HG03342 (cell line): ENCODE results near the gene AIF1L.

Experiments used
- ATAC-seq: cut with Tn5 transposase; IDR thresholded peaks from one replicate; pipeline ENCODE4 v1.9.1; 2021; ENCODE audit warnings: mild to moderate bottlenecking, moderate library complexity; ENCODE audit not compliant: unreplicated experiment

The AIF1L gene

DNA sequence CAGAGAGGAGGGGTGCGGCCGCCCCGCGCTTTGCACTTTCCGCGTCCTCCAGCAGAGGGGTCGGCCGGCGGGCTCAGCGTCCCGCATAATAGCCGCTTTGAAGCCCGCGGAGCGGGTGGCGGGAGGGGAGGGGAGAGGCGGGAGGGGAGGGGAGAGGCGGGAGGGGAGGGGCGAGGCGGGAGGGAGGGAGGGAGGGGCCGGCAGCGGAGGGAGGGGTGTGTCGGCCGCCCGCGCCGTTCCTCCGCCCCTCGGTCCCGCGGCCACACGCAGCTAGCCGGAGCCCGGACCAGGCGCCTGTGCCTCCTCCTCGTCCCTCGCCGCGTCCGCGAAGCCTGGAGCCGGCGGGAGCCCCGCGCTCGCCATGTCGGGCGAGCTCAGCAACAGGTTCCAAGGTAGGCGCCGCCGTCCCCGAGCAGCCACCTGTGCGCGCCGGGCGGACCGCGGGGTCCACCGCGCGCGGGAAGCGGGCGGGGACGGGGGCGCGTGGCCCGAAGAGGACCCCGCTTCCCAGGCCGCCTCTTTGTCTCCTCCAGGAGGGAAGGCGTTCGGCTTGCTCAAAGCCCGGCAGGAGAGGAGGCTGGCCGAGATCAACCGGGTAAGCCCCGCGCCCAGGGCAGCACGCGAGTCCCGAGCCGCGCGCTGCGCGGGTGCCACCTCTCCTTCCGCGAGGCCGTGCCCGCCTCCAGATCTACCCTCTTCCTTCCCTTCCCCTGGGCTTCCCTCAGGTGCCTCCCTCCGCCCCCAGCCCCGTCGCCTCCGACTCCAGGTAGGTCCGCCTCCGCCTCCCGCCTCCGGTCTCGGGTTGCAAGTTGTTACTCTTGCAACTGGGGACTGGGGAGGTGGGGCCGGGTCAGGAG is at the start of gene AIF1L:
TSS of gene AIF1L (plus strand) at position 263 of the 857 bp plus-strand sequence. CDS start at position 362, 99 bp downstream.
- ATAC-seq = no peak

DNA sequence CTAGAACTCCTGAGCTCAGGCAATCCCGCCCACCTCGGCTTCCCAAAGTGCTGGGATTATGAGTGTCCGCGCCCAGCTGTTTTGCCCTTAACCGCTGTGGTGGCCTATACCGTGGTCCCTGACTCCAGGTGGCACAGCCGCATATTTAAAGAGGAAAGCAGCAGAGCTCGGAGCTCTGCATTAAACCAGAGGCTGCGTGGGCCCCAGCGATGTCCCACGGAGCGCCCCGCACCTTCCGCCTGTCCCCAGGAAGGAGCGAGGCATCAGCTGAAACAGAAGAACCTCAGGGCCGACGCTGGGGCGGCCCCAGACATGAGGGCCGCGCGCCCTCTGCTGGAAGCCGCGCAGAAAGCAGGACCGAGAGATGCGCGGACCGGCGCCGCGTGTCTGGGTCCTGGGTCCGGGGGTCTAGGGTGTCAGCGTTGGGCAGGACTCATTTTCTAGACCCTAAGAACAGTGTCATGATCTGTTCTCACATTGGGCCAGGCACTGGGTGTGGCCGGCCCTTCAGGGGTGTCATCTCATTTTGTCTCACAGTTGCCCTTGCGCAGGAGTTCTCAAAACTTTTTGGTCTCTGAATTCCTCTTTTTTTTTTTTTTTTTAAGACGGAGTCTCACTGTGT is 49.6 kb upstream of the AIF1L start:
- ATAC-seq = no peak

DNA sequence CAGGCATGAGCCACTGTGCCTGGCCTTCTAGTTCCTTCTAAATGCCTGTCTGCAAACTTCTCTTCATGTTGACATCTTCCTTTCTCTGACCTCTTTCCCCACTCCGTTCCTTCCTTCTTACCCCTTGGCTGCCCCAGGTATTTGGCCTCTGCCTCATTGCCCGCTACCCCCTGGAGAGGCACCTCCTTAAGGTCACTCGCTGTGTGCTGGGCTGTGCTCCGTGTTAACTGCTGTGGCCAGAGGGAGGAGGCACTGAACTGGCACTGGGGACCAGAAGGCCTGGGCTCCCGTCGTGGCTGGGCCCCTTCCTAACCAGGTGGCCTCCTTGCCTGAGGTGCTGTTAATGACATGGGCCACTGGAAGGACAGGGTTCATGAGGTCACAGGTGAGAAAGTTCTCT is 48.0 kb upstream of the AIF1L start:
- ATAC-seq = no peak

DNA sequence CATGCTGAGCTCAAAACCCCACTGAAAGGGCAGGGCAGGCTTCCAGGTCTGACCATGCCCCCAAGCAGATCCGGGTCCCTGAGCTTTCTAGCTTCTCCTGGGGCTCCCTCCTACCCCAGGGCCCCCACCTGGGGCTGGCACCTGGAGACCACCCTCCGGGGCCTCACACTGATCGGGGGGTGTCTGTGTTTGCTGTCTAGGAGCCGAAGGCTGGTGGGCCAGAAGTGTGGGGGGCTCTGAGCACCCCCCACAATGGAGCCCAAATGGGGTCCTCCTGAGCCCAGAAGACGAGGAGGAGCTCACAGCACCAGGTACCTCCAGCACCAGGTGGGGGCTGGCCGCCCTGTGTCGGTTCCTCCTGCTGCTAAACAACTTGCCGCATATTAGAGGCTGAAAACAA is 47.5 kb upstream of the AIF1L start:
- no peak for ATAC-seq

DNA sequence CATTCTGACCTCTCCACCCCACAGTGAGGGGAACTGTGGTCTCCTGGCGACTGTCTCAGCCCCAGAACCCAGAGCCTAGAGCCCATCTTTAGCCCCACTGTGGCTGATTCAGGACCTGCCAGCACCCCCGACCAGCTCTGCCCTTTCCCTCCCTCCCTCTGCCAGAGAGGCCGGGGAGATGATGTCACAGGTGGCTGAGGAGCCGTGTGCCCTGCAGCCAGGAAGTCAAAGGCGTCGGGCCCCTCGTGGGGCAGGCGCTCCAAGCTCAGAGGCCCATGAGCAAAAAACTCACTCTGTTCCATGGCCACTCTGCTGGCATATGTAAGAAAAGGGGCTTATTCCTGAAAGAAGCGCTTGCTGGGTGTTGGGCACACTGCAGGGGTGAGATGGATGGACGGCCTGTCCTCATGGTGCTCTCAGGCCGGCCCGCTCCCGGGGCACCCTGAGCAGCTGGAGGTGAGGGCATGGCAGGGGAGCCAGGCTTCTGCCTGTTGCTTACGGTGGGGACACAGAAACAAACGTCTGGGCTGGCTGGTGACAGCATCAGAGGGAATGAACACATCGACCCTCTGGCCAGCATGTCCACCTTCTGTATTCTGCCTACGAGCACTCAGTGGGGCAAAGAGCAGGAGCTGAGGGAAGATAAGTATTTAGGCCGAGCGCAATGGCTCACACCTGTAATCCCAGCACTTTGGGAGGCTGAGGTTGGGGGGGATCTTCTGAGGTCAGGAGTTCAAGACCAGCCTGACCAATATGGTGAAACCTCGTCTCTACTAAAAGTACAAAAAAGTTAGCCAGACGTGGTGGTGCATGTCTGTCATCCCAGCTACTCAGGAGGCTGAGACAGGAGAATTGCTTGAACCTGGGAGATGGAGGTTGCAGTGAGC is 46.3 kb upstream of the AIF1L start:
- ATAC-seq = no peak

DNA sequence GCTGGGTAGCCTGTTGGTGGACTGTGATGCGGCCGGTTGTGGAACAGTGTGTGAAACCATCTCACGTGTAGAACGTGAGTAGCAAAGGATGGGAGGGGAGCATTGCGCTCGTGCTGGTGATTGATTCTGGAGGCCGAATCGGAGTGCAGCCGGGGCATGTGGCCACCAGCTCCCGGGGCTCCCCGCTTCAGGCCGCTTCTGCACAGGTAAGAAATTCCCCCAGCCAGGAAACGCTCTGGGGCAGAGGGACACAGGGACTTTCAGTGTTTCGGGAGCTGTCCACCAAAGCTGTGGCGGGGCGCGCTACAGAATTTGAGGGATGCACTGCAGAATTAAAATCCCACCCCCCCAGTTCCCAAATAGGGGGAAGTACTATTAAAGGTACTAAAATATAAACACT is 45.5 kb upstream of the AIF1L start:
- no peak for ATAC-seq

DNA sequence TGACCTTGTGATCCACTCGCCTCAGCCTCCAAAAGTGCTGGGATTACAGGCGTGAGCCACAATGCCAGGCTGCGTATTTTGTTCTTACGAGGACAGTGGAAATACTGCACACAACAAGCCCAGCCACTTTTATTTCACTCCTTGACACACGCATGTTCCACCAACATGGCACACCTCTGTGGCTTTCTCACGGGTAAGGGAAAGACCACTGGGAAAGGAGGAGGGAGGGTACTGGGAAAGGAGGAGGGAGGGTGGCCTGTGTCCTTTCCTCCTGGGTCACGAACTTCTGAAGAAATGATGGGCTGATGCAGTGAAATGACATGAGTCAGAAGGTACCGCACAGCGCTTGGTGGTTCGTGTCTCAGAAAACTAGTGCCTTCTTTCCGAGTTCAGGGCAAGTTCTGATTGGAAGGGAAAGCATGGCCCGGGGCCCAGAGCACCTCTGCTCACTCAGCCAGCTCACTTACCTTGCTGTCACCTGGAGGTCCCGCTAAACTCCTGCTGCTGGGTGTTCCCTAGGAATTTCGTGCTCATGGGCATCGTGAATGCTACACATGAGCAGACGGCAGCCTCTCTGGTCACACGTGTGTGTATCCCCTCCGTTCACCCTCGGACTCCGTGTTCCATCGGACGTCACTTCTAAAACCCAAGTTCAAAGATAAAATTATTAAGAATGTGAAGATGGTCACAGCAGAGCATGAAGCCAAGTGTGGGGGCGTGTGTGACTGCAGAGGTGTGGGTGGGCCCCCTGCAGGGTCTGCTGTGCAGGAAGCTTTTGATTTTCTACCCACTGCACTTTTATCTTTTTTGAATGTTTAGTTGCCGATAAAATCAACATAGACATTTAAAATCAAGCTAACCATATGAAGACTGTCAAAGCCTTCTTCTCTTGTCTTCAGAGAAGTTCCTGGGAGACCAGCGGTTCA is 44.5 kb upstream of the AIF1L start:
- no peak for ATAC-seq

DNA sequence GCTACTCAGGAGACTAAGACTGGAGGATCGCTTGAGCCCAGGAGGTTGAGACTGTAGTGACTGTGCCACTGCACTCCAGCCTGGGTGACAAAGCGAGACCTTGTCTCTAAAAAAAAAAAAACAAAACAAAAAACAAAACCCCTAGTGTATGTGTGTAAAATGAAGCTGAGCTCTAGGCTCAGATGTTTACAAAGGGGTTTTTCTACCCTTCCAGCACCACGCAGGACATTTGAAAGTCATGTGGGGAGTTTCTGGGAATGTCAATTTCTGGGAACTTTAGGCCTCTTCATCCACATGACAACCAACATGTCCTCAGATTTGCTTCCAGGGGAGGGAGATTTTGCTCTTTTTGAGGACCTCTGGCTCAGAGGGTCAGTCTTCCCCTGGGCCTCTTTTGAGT is 42.4 kb upstream of the AIF1L start:
- no peak for ATAC-seq

DNA sequence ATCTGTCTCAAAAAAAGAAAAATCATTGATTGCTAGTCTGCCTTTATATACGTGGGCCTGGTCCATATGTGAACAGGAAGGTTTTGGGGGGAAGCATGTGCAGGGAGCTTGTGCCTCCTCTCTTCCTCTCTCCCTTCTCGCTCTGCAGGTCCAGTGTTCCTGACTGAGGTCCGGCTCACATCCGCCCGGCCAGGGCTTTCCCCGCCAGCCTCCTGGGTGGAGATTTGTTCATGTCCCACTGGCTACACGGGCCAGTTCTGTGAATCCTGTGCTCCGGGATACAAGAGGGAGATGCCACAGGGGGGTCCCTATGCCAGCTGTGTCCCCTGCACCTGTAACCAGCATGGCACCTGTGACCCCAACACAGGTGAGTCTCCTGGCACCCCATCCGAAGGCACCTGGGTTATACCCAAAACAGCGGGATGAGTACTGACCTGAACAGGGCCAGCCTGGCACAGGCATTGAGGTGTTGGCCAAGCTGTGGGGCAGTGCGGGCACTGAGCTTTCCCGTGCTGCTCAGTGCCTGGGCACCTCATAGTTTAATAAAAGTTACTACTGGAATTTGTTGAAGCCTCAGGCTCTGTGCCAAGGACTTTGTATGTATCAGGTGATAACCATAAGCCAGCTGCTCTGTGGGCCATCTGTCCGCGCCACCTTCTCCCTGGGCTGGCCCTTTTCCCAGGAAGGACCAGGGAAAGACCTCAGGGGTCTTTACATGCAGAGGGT is 39.4 kb upstream of the AIF1L start:
- ATAC-seq = no peak

DNA sequence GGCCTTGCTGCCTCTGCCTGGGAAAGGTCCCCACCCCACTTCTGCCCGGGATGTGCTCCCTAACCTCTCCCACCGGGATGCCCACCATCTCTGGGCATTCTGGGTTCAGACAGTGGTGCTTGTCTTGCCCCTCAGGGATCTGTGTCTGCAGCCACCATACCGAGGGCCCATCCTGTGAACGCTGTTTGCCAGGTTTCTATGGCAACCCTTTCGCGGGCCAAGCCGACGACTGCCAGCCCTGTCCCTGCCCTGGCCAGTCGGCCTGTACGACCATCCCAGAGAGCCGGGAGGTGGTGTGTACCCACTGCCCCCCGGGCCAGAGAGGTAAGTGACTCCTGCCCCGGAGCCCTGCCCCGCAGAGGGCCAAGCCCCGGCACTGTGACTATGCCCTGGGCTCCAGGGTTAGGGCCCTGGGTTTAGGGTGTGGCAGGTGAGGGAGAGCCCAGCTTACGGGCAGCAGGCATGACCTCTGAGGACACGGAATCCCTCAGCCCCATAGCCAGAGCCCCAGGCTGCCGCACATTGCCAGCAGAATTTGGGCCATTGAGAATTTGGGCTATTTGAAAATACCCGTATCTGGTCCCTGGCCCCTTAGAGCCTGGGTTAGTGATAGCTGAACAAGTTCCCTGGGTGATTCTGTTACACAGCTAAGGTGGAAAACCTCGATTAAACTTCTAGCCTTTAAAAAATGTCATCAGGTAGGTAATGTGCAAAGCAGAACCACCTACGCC is 35.3 kb upstream of the AIF1L start:
- no peak for ATAC-seq

DNA sequence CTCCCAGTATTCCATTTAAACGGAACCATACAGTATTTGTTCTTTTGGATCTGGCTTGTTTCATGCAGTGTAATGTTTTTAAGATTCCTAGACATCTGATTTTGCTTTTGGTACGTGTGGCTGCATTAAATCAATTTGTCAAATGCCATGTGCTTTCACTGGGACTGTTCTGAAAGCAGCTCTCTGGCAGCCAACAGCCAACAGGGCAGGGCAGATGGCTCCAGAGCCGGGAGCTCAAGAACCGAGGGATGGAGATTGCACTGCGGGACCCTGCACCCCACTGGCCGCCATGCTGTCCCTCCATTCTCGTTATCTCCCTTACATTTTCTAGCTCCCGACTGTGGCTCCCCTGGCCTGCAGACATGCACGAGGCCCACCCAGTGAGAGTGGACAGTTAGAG is 33.4 kb upstream of the AIF1L start:
- ATAC-seq = no peak

DNA sequence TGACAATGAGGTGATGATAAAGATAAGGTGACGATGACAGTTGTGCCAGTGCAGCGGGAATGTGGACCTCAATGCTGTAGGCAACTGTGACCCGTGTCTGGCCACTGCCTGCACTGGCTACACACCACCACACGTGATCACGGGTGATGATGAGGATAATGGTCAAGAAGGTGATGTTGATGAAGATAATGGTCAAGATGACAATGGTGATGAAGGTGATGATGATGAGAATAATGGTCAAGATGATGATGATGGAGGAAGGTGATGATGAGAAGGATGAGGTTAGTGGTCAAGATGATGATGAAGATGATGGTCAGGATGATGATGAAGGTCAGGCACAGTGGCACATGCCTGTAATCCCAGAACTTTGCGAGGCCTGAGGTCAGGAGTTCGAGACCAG is 30.7 kb upstream of the AIF1L start:
- no peak for ATAC-seq

DNA sequence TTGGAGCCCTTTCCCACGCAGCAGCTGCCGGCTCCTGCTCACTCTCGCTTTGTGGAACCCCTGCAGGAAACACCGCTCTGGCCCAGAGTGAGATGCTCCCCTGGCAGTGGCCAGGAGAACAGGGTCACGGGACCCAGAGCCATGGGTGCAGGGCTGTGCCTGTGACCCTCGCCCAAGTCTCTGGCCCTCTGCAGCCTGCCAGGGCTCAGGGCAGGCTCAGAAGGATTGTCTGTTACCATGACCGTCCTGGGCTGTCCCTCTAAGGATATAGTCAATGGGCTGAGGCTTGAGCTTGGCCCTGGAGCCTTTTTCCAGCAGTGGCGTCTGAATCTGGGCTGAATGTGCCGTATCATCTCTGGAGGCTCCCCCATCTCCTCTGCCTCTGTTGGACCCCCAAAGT is 28.7 kb upstream of the AIF1L start:
- no peak for ATAC-seq

DNA sequence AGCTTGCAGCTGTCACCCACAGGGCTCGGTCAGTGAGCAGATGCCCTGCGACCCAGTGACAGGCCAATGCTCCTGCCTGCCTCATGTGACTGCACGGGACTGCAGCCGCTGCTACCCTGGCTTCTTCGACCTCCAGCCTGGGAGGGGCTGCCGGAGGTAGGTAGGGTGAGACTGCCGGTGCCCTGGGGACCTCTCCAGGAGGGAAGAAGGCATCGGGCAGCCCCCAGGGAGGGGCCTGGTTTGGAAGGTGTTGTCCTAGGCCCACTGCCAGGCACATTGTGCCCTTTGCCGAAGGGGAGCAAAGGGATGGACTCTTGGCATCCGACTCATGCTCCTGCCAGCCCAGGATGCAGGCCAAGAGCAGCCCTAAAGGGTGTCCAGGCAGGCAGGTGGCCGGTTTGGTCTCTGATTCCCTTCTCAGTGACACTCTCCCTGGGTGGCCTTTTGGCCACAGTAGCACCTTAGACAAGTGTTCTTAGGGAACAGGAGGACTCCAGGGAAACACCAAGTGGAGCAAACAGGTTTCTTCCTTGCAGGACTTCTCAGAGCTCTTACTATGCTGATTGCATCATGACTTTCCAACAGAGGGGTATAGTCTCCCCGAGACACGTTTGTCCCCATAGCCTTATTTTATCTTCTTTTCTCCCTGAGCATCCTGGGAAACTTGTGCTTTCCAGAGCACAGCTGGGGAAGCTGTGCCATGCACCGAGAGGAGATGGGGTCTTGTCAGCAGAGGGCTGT is 28.1 kb upstream of the AIF1L start:
- no peak for ATAC-seq

DNA sequence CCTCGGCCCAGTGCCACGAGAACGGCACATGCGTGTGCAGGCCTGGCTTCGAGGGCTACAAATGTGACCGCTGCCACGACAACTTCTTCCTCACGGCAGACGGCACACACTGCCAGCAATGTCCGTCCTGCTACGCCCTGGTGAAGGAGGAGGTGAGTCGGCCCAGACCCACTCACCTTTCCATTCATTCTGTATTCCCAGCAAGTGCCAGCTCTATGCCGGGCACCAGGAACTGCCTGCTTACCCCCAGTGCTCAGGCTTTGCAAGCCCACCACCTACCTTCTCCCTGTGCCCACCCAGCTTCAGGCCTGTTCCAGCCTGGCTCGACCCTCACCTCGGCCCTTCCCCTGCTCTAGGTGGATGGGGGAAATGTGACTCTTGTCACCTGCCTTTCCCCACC is 26.6 kb upstream of the AIF1L start:
- ATAC-seq = no peak

DNA sequence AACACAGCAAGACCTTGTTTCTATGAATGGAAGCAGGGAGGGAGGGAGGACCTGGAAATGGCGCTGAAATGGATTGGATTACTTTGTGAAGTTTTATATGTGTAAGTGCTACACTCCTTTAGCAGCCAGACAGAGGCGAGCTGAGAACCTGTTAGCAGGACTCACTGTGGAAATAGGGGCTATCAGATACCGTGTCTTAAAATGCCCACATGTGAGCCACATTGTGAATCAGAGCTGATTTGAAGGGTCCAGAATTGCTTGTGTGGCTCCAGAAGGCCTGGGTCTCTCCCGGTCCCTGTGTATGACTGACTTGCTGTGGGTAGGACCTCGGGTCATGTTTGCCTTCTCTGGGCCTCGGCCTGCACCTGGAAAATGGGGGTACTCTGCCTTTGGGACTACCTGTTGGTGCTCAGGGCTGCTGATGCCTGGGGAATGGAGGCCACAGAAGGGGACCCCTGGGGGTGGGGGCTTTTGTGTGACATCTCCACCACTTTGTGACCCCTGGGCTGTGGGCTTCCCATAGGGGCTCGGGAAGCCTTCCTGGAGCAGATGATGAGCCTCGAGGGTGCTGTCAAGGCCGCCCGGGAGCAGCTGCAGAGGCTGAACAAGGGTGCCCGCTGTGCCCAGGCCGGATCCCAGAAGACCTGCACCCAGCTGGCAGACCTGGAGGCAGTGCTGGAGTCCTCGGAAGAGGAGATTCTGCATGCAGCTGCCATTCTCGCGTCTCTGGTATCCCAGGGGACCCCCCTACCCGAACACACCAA is 24.0 kb upstream of the AIF1L start:
- no peak for ATAC-seq

DNA sequence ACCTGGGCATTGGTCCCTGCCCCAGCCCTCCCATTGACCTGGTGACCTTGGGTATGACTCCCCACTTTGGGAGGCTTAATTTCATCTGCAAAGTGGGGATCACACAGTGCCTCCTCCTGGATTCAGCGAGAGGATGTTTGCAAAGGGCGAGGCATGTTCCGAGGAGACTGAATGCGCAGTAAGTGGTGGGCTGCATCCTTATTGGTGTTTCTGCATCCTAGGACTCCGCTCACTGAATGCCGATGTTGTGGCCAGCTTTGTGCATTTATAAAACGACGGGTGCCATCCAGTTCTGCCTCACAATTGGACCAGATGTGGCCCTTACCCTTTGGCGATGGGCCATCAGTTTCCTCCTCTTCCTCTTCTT is 23.5 kb upstream of the AIF1L start:
- ATAC-seq = no peak
